NCI-H1092 (cell line): ENCODE data around the gene LRRC37B.
"Not testable (repeated sequence)": the region's sequence is repeated elsewhere in the genome, so short reads cannot be mapped to it uniquely, and the experiment has no call there.

ENCODE experiments used
- DNase-seq: peaks from one replicate; lab custom pipeline; 2025; lab: John Stamatoyannopoulos, UW

Gene LRRC37B

DNA sequence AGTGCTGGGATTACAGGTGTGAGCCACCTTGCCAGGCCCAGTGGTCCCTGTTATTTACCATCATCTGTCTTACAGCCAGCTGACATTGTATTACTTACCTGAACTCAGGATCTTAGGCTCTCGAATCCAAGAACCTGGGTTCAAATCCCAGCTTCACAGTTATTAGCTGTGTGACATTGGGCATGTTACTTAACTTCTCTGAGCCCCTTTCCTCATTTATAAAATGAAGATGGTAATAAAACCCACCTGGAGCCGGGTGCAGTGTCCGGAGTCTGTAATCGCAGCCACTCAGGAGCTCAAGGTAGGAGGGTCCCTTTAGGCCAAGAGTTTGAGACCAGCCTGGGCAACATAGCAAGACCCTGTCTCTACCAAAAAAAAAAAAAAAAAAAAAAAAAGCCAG is 79.7 kb downstream of the LRRC37B start:
- DNase-seq: not testable (repeated sequence)

DNA sequence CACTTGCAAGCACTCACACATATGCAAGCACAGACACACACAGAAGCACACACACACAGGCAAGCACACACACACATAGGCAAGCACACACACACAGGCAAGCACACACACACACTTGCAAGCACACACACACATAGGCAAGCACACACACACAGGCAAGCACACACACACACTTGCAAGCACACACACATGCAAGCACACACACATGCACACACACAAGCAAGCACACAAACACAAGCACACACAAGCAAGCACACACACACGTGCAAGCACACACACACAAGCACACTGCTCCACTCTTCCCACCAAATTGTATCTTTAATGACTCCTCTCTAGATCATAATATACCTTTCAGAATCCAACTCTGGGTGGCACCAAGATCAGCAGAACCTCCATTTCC is 84.9 kb downstream of the LRRC37B start:
- not testable (repeated sequence) for DNase-seq

DNA sequence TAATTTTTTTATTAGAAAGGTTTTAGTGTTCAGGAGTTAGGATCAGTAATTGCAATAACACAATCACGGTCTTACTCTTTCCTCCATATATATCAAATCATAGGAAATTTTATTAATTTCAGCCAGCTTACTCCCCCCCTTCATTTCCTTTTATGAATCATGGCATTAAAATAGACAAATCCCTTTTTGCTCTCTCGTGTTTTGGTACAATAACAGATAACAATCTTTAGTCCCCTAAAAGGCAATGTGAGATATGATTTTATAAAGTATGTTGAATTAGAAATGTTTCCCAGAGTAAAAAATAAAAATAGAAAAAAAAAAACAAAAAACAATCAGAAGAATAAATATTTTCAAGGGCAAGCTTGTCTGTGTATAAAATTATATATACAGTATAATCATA is 92.5 kb downstream of the LRRC37B start:
- DNase-seq: no peak

DNA sequence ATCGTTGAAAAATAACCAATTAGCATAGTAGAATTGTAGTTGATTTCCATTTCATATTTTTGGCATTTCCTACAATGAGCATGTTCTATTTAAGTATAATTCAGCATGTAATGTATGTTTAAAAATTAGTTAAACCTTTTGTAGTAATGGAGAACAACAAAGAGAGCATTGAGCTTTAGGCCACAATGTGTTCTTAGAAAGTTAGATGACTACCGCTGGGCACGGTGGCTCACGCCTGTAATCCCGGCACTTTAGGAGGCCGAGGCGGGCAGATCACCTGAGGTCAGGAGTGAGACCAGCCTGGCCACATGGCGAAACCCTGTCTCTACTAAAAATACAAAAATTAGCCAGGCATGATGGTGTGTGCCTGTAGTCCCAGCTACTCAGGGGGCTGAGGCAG is 93.1 kb downstream of the LRRC37B start:
- not testable (repeated sequence) for DNase-seq

DNA sequence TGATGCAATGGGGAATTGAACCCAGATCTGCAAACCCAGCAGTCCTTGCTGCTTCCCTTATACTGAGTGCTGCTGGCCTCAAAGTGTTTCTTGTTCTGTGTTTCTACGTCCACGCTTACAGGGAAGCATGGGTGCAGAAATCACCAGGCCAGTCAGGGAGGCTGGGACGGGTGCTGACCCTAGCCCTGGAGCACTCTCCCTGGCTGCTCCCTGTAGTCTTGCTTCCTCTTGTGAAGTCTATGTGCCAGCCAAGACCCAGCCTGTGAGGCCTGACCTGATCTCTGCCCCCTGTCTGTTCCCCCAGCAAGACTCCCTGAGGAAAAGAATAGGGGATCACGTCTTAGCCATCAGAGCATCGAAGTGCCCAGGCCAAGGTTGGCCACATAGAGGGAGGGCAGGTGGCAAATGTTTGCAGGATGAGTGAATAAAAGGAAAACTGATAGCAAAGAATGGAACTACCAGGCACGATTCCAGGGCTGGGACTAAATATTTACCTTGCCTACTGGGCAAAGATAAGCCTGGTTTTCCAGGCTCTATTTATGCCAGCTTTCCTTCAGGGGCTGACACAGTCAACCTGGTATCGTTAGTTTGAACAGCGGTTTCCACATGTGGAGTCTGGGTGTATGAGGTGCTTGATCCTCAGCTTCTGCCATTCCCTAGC is 93.9 kb downstream of the LRRC37B start:
- DNase-seq: peak; percentile 83

DNA sequence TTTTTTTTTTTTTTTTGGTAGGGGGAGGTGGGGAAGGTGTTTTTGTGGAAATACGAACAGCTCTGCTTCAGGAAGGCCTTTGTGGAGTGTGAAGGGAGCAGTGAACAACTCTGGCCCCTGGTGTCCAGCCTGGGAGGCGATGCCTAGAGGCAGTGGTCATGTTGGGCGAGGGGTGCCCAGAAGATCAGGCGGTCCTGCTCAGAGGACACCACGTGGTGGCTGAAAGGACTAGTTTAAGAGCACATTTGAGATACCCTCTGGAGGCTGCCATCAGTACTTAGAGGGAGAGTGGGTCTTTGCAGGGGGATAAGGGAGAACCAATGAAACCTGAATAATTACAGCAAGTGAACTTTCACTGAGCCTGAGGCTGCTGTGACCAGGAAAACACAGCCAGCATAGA is 95.0 kb downstream of the LRRC37B start:
- no peak for DNase-seq

DNA sequence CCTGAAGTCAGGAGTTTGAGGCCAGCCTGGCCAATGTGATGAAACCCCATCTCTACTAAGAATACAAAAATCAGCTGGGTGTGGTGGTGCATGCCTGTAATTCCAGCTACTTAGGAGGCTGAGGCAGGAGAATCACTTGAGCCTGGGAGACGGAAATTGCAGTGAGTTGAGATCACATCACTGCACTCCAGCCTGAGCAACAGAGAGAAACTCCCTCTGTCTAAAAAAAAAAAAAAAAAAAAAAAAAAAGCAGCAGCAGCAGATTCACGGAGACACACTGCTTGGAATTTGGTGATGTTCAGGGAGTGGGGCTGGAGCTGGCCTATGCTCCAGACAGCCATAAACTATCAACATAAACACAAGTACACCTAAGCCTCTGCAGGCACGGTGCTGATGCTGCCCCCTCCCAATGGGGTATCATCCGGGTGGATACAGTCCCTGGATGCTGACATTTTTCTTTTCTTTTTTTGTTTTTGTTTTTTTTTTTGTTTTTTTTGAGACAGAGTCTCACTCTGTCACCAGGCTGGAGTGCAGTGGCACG is 95.5 kb downstream of the LRRC37B start:
- DNase-seq: no peak
